Osteoblast (primary cell): Measurements from ENCODE around the gene SMG5. TPM values are rescaled to one million over a fixed set of nuclear protein-coding genes. Genes with fewer than 3 reads are reported as not detected.
A peak's percentile ranks its signal among the peaks of the same experiment; 100 is the strongest.
"Not testable (repeated sequence)": the region's sequence is repeated elsewhere in the genome, so short reads cannot be mapped to it uniquely, and the experiment has no call there.

Experiments used
- DNase-seq: peaks from one replicate; pipeline ENCODE4 v3.0.0; 2011; ENCODE audit warnings: low spot score, mixed read lengths; ENCODE audit not compliant: insufficient read length; ENCODE audit errors: missing footprints
- H2AFZ ChIP-seq: 2 replicates; pipeline ENCODE4 v1.6.0; 2011; ENCODE audit warnings: mild to moderate bottlenecking, low read length
- H3K27ac ChIP-seq: 2 replicates; pipeline ENCODE4 v1.5.1; 2011; ENCODE audit warnings: mild to moderate bottlenecking, low read depth, low read length, moderate library complexity
- H3K27me3 ChIP-seq: 2 replicates; pipeline ENCODE4 v1.6.0; 2012; ENCODE audit warnings: mild to moderate bottlenecking, control low read depth, inconsistent platforms, low read length, moderate library complexity; ENCODE audit not compliant: insufficient read depth
- H3K36me3 ChIP-seq: 2 replicates; pipeline ENCODE4 v1.5.1; 2011; ENCODE audit warnings: mild to moderate bottlenecking, low read length, control low read depth, moderate library complexity; ENCODE audit not compliant: insufficient read depth
- H3K4me1 ChIP-seq: 2 replicates; pipeline ENCODE4 v1.5.1; 2011; ENCODE audit warnings: mild to moderate bottlenecking, low read length, control low read depth, moderate library complexity; ENCODE audit not compliant: insufficient read depth
- H3K4me2 ChIP-seq: 2 replicates; pipeline ENCODE4 v1.6.0; 2011; ENCODE audit warnings: mild to moderate bottlenecking, low read length; ENCODE audit not compliant: insufficient read depth
- H3K4me3 ChIP-seq: fragments of 200-600 bp; sonication (generic); 3 replicates; pipeline ENCODE4 v1.5.1; 2012; ENCODE audit warnings: mild to moderate bottlenecking, low read length, inconsistent platforms; ENCODE audit not compliant: insufficient read depth
- H3K79me2 ChIP-seq: 2 replicates; pipeline ENCODE4 v1.6.0; 2012; ENCODE audit warnings: mild to moderate bottlenecking, low read length, control low read depth, inconsistent platforms; ENCODE audit not compliant: insufficient read depth
- H3K9me3 ChIP-seq: 2 replicates; pipeline ENCODE4 v1.5.1; 2011; ENCODE audit warnings: low read depth, low read length, control low read depth
- H4K20me1 ChIP-seq: 2 replicates; pipeline ENCODE4 v1.6.0; 2012; ENCODE audit warnings: mild to moderate bottlenecking, low read length, control low read depth; ENCODE audit not compliant: insufficient read depth
- total RNA-seq: library from RNA; depleted of rRNA; stranded (reverse); fragments of >200 nt; gene quantifications from 2 replicates; pipeline ENCODE4 v1.2.3, GENCODE V29; 2012
- TF ChIP-seq, protein P1 (sequence below): IDR thresholded peaks from 2 replicates; pipeline ENCODE4 v1.5.1; 2011; ENCODE audit warnings: mild to moderate bottlenecking, low read depth, low read length, moderate library complexity; ENCODE audit errors: extremely low read depth

SMG5 gene
- total RNA-seq = 49.2 and 50.7 TPM in 2 replicates

- peaks cover 41% of the 10 kb centered on the region for H4K20me1 ChIP-seq
- H3K27me3 ChIP-seq = no peaks in the 10 kb centered on the region
- H3K4me3 ChIP-seq = peak within 1 kb of the TSS; percentile 82
- peak within 1 kb of the TSS; percentile 71 for H3K27ac ChIP-seq
- H3K4me2 ChIP-seq = peak within 1 kb of the TSS; percentile 99
- TF ChIP-seq, protein P1, sequence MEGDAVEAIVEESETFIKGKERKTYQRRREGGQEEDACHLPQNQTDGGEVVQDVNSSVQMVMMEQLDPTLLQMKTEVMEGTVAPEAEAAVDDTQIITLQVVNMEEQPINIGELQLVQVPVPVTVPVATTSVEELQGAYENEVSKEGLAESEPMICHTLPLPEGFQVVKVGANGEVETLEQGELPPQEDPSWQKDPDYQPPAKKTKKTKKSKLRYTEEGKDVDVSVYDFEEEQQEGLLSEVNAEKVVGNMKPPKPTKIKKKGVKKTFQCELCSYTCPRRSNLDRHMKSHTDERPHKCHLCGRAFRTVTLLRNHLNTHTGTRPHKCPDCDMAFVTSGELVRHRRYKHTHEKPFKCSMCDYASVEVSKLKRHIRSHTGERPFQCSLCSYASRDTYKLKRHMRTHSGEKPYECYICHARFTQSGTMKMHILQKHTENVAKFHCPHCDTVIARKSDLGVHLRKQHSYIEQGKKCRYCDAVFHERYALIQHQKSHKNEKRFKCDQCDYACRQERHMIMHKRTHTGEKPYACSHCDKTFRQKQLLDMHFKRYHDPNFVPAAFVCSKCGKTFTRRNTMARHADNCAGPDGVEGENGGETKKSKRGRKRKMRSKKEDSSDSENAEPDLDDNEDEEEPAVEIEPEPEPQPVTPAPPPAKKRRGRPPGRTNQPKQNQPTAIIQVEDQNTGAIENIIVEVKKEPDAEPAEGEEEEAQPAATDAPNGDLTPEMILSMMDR = no peak
- peaks cover 17% of the 10 kb centered on the region for H3K36me3 ChIP-seq
- peak within 1 kb of the TSS; percentile 91 for H2AFZ ChIP-seq
- peaks cover 31% of the 10 kb centered on the region for H3K4me1 ChIP-seq
- peak; percentile 99 for DNase-seq
- H3K79me2 ChIP-seq = peaks cover 50% of the 10 kb centered on the region
- H3K9me3 ChIP-seq = no peaks in the 10 kb centered on the region
These were observed at the start of gene SMG5 for GRCh38 chr1:156282479-156283222. TSS of gene SMG5 (minus strand) at chr1:156282825. CDS start at chr1:156282680, 145 bp downstream.

- H3K27me3 ChIP-seq, H2AFZ ChIP-seq, H3K9me3 ChIP-seq, H3K4me2 ChIP-seq, H3K4me1 ChIP-seq, H3K4me3 ChIP-seq, H3K79me2 ChIP-seq, H4K20me1 ChIP-seq, H3K27ac ChIP-seq: not testable (repeated sequence)
- peak; percentile 22 for DNase-seq
- H3K36me3 ChIP-seq = peaks cover 73% of the 10 kb centered on the region
These were observed 40.6 kb upstream of the SMG5 start for GRCh38 chr1:156323179-156323578.

DNA sequence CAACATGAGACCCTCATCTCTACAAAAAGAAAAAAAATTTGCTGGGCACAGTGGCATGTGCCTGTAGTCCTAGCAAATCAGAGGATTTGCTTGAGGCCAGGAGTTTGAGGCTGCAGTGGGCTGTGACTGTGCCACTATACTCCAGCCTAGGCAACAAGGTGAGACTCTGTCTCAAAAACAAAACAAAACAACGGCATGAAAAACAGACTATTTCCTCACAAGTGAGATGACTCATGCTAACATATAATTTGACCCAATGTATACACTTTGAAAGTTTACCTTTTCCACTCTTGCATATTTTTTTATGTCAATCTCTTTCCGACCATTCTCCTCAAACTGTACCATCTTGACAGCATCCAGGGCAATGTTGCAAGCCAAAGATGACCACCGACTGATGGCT is 37.9 kb upstream of the SMG5 start:
- H3K27ac ChIP-seq = no peak overlapping the region
- TF ChIP-seq, protein P1 = no peak
- peaks cover 87% of the 10 kb centered on the region for H3K36me3 ChIP-seq
- DNase-seq = no peak
- no peaks in the 10 kb centered on the region for H3K9me3 ChIP-seq
- no peak overlapping the region for H2AFZ ChIP-seq
- no peaks in the 10 kb centered on the region for H3K27me3 ChIP-seq
- H3K4me1 ChIP-seq = no peaks in the 10 kb centered on the region
- H3K4me3 ChIP-seq = no peak overlapping the region
- H4K20me1 ChIP-seq = peaks cover 2% of the 10 kb centered on the region
- no peak overlapping the region for H3K4me2 ChIP-seq
- H3K79me2 ChIP-seq = peaks cover 2% of the 10 kb centered on the region

- Histone ChIP-seq H4K20me1 (peaks cover 2% of the 10 kb centered on the region), H3K27me3 (no peaks in the 10 kb centered on the region), H3K36me3 (peaks cover 86% of the 10 kb centered on the region), H3K9me3 (no peaks in the 10 kb centered on the region), H3K4me1 (no peaks in the 10 kb centered on the region), H3K4me2 (no peak overlapping the region), H3K4me3 (no peak overlapping the region), H2AFZ (no peak overlapping the region), H3K79me2 (peaks cover 2% of the 10 kb centered on the region), H3K27ac (no peak overlapping the region)
- DNase-seq = peak; percentile 81
- TF ChIP-seq, protein P1 = peak; percentile 63
These were observed 37.0 kb upstream of the SMG5 start for GRCh38 chr1:156319664-156320063.
